ENCODE data around the gene PHF21A. TPM values are rescaled to one million over a fixed set of nuclear protein-coding genes. Genes with fewer than 3 reads are reported as not detected.

Gene PHF21A
- total and polyA plus RNA-seq, 2 of the 8 experiments (the other 6 are each of a cell fraction or from before 2014, with no cell fraction given): 17.6 to 40.3 TPM

DNA sequence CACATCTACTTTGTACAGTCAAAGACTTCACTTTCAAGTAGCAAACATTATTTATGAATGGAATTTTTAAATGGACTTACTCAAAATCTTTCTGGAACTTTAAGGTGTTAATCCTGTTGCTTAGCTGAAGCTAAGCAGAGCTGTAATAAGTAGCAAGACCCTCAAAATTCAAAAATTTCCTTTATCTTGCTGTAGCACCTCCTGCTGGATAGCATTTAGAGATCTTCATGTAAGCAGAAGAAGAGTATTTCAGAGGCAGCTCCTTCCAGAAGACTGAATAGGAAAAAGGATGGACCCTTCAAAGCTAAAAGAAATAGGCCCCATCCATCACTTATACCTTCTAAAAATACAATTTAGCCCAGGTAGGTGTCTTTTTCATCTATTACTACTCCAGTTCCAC is 3.4 kb downstream of the PHF21A start:
- no peak overlapping the region for H4K5ac ChIP-seq (ENCODE audit: insufficient read length, low read depth, low read length)
- no peak overlapping the region for H3K18ac ChIP-seq (ENCODE audit: extremely low read depth, low read length)
- peaks cover 9% of the 10 kb centered on the region for H3K23me2 ChIP-seq (ENCODE audit: low read depth, low read length)
- H3K4me3 ChIP-seq (ENCODE audit: extremely low read depth in 1 of 4, insufficient read depth in 2 of 4, low read depth in 3 of 4, low read length in 4 of 4): peak overlapping the region in 1 of 4 experiments; percentile 97; a peak in 2 of 8 replicates
- H3K27me3 ChIP-seq (replicated peaks in 1 of 4; ENCODE audit: control insufficient read depth in 3 of 4, extremely low read depth in 1 of 4, insufficient read depth in 3 of 4, low read length in 3 of 4): no peaks in the 10 kb centered on the region
- H2BK15ac ChIP-seq (ENCODE audit: low read length): no peak overlapping the region
- no peak overlapping the region for H3K27ac ChIP-seq (ENCODE audit: low read depth, low read length)
- no peak overlapping the region for H4K91ac ChIP-seq (replicated peaks; ENCODE audit: insufficient read length, low read length)
- peaks cover 0 to 5% (median 1%) of the 10 kb centered on the region in 4 experiments; a peak in 4 of 7 replicates for H3K4me1 ChIP-seq (replicated peaks in 1 of 4; ENCODE audit: control insufficient read depth in 3 of 4, insufficient read depth in 4 of 4, low read length in 3 of 4)
- H2BK120ac ChIP-seq (replicated peaks; ENCODE audit: low read depth, low read length): no peak overlapping the region
- H3K23ac ChIP-seq (ENCODE audit: insufficient read length): no peak overlapping the region
- H4K8ac ChIP-seq (ENCODE audit: extremely low read depth, insufficient read depth, low read length): no peak overlapping the region
- ChIA-PET POLR2A (ENCODE audit: partially characterized antibody) (interaction anchor here (0.8 to 1.3 kb wide), 4 partner anchors 13 to 123 kb away, joined by 3 to 4 read pairs (median 3); no protein-coding TSS in a partner anchor), CTCF (ENCODE audit: partially characterized antibody) (interaction anchor here (0.6 to 2.8 kb wide), 11 partner anchors 9 to 959 kb away, joined by 3 to 11 read pairs (median 4); no protein-coding TSS in a partner anchor)
- H3K9me3 ChIP-seq (ENCODE audit: insufficient read depth in 2 of 2, low read depth in 1 of 2, low read length in 1 of 2): no peaks in the 10 kb centered on the region
- H3K4ac ChIP-seq (replicated peaks; ENCODE audit: insufficient read length, low read depth, low read length): no peak overlapping the region
- H3K36me3 ChIP-seq (ENCODE audit: control insufficient read depth in 2 of 4, insufficient read depth in 4 of 4, low read length in 3 of 4): no peaks in the 10 kb centered on the region
- H3K4me2 ChIP-seq (ENCODE audit: insufficient read depth in 1 of 2, low read depth in 2 of 2, low read length in 2 of 2): peak overlapping the region in 1 of 2 experiments; percentile 82; a peak in 1 of 4 replicates
- no peak overlapping the region for H2BK5ac ChIP-seq (ENCODE audit: low read depth, low read length)
- H3K79me1 ChIP-seq (ENCODE audit: low read depth, low read length): no peaks in the 10 kb centered on the region; the same call in 1 of the 2 replicates
- H4K20me1 ChIP-seq (replicated peaks in 1 of 2; ENCODE audit: control insufficient read depth in 1 of 2, insufficient read depth in 2 of 2, low read length in 2 of 2): peaks cover 0 to 2% of the 10 kb centered on the region in 2 experiments
- FAIRE-seq (no peak), DNase-seq (ENCODE audit: low read depth in 1 of 2, low spot score in 2 of 2) (no peak)
- H2AK5ac ChIP-seq (ENCODE audit: low read depth, low read length): no peak overlapping the region
- H2AFZ ChIP-seq (ENCODE audit: low read length): no peak overlapping the region
- no peak for TF ChIP-seq EP300 (IDR thresholded peaks at IDR 0.05; ENCODE audit: borderline replicate concordance in 1 of 2, low read depth in 2 of 2, low read length in 2 of 2)
- peak; percentile 13 to 34; a peak in 3 of 4 replicates for TF ChIP-seq RAD21 (IDR thresholded peaks at IDR 0.05 in 1 of 2, conservative IDR thresholded peaks at IDR 0.05 in 1 of 2; ENCODE audit: low read depth in 2 of 2, low read length in 2 of 2)
- TF ChIP-seq, protein P1, sequence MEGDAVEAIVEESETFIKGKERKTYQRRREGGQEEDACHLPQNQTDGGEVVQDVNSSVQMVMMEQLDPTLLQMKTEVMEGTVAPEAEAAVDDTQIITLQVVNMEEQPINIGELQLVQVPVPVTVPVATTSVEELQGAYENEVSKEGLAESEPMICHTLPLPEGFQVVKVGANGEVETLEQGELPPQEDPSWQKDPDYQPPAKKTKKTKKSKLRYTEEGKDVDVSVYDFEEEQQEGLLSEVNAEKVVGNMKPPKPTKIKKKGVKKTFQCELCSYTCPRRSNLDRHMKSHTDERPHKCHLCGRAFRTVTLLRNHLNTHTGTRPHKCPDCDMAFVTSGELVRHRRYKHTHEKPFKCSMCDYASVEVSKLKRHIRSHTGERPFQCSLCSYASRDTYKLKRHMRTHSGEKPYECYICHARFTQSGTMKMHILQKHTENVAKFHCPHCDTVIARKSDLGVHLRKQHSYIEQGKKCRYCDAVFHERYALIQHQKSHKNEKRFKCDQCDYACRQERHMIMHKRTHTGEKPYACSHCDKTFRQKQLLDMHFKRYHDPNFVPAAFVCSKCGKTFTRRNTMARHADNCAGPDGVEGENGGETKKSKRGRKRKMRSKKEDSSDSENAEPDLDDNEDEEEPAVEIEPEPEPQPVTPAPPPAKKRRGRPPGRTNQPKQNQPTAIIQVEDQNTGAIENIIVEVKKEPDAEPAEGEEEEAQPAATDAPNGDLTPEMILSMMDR (IDR thresholded peaks at IDR 0.05; ENCODE audit: control extremely low read depth in 1 of 3, insufficient read depth in 1 of 3, low read depth in 1 of 3, low read length in 3 of 3): peak in 2 of 3 experiments; percentile 11 to 42; a peak in 2 of 4 replicates
- no peak overlapping the region for H3K9ac ChIP-seq (replicated peaks in 1 of 4; ENCODE audit: extremely low read depth in 1 of 4, low read depth in 3 of 4, low read length in 3 of 4)
- no peak overlapping the region for H2BK12ac ChIP-seq (ENCODE audit: low read depth, low read length)
- H3K56ac ChIP-seq (replicated peaks; ENCODE audit: insufficient read length, low read depth, low read length): no peak overlapping the region
- H3K14ac ChIP-seq (ENCODE audit: insufficient read length): no peak overlapping the region
- peaks cover 0 to 68% of the 10 kb centered on the region in 2 experiments; a peak in 3 of 4 replicates for H3K79me2 ChIP-seq (ENCODE audit: control insufficient read depth in 1 of 2, insufficient read depth in 2 of 2, low read length in 2 of 2)
- no peak overlapping the region for H2BK20ac ChIP-seq (ENCODE audit: low read length)
